H1 (cell line): ENCODE measurements around the gene MAPRE3. TPM values are rescaled to one million over a fixed set of nuclear protein-coding genes. Genes with fewer than 3 reads are reported as not detected.

Experiments used
- CTCF ChIA-PET: fragments of 300-600 bp; sonication (Branson Sonifier 250); formaldehyde crosslinking; loops from one replicate; lab custom pipeline; 2021; ENCODE audit not compliant: partially characterized antibody; lab: Charles Lee
- POLR2A ChIA-PET: fragments of 300-600 bp; sonication (Branson Sonifier 250); formaldehyde crosslinking; loops from one replicate; lab custom pipeline; 2021; ENCODE audit warnings: inconsistent platforms; ENCODE audit not compliant: partially characterized antibody; lab: Charles Lee
- DNase-seq, 2 experiments: peaks; one replicate each; pipeline versions ENCODE4 v3.0.0 to v3.0.0-alpha.2; 2010 to 2022; ENCODE audit warnings: low spot score in 2 of 2, low read depth in 1 of 2, mixed read lengths in 1 of 2
- FAIRE-seq: peaks from 2 replicates; lab custom pipeline; 2011; peaks lifted over from hg19 to GRCh38; lab: Jason Lieb, UNC
- H2AFZ ChIP-seq: 2 replicates; pipeline ENCODE4 v1.8.1; 2012; ENCODE audit warnings: low read length, inconsistent platforms
- H2AK5ac ChIP-seq: 2 replicates; pipeline ENCODE4 v1.6.1; 2013; ENCODE audit warnings: low read depth, low read length
- H2BK120ac ChIP-seq: replicated peaks from 2 replicates; pipeline ENCODE3; 2013; ENCODE audit warnings: low read depth, low read length, inconsistent platforms
- H2BK12ac ChIP-seq: 2 replicates; pipeline ENCODE4 v1.6.1; 2013; ENCODE audit warnings: low read depth, low read length
- H2BK15ac ChIP-seq: 2 replicates; pipeline ENCODE4 v1.6.1; 2013; ENCODE audit warnings: low read length
- H2BK20ac ChIP-seq: 2 replicates; pipeline ENCODE4 v1.6.1; 2013; ENCODE audit warnings: low read length
- H2BK5ac ChIP-seq: 2 replicates; pipeline ENCODE4 v1.6.1; 2013; ENCODE audit warnings: low read depth, low read length
- H3K14ac ChIP-seq: 2 replicates; pipeline ENCODE4 v1.6.1; 2013; ENCODE audit warnings: inconsistent platforms; ENCODE audit not compliant: insufficient read length
- H3K18ac ChIP-seq: 2 replicates; pipeline ENCODE4 v1.6.1; 2013; ENCODE audit warnings: low read length; ENCODE audit errors: extremely low read depth
- H3K23ac ChIP-seq: 2 replicates; pipeline ENCODE4 v1.6.1; 2013; ENCODE audit warnings: inconsistent platforms; ENCODE audit not compliant: insufficient read length
- H3K23me2 ChIP-seq: 2 replicates; pipeline ENCODE4 v1.6.1; 2013; ENCODE audit warnings: low read depth, low read length
- H3K27ac ChIP-seq: 2 replicates; pipeline ENCODE4 v1.6.1; 2011; ENCODE audit warnings: low read depth, low read length, inconsistent platforms
- H3K27me3 ChIP-seq, 4 experiments: replicated peaks in 1 of 4; 1 replicate in 1 of 4; 2 replicates in 3 of 4; pipeline versions ENCODE4 v1.6.1 to v1.8.1; 2011 to 2013; ENCODE audit warnings: low read length in 3 of 4, mild to moderate bottlenecking in 3 of 4, inconsistent platforms in 2 of 4, mixed read lengths in 2 of 4, moderate library complexity in 1 of 4; ENCODE audit not compliant: control insufficient read depth in 3 of 4, insufficient read depth in 3 of 4; ENCODE audit errors: extremely low read depth in 1 of 4
- H3K36me3 ChIP-seq, 4 experiments: 2 replicates each; pipeline versions ENCODE4 v1.6.1 to v1.8.1; 2011 to 2013; ENCODE audit warnings: mild to moderate bottlenecking in 4 of 4, low read length in 3 of 4, moderate library complexity in 2 of 4, control low read depth in 1 of 4, inconsistent platforms in 1 of 4; ENCODE audit not compliant: insufficient read depth in 4 of 4, control insufficient read depth in 2 of 4
- H3K4ac ChIP-seq: replicated peaks from 2 replicates; pipeline ENCODE3; 2013; ENCODE audit warnings: low read length, low read depth, mixed read lengths, inconsistent platforms; ENCODE audit not compliant: insufficient read length
- H3K4me1 ChIP-seq, 4 experiments: replicated peaks in 1 of 4; 1 replicate in 1 of 4; 2 replicates in 3 of 4; pipeline versions ENCODE4 v1.6.1 to v1.8.1; 2011 to 2013; ENCODE audit warnings: low read length in 3 of 4, inconsistent platforms in 2 of 4, mixed read lengths in 1 of 4; ENCODE audit not compliant: insufficient read depth in 4 of 4, control insufficient read depth in 3 of 4
- H3K4me2 ChIP-seq, 2 experiments: 2 replicates each; pipeline versions ENCODE4 v1.6.1 to v1.8.1; 2011 to 2013; ENCODE audit warnings: low read depth in 2 of 2, low read length in 2 of 2, control low read depth in 1 of 2, inconsistent platforms in 1 of 2, mild to moderate bottlenecking in 1 of 2; ENCODE audit not compliant: insufficient read depth in 1 of 2
- H3K4me3 ChIP-seq, 4 experiments: fragments of 200-600, 300-600 bp in 1 of 4; sonication (generic), shearing (Covaris generic), sonication (Bioruptor Twin) in 1 of 4; 2 replicates each; pipeline versions ENCODE4 v1.5.1 to v1.8.1; 2011 to 2016; ENCODE audit warnings: low read length in 4 of 4, low read depth in 3 of 4, control low read depth in 2 of 4, inconsistent platforms in 2 of 4, mild to moderate bottlenecking in 2 of 4, mixed read lengths in 1 of 4, moderate library complexity in 1 of 4; ENCODE audit not compliant: insufficient read depth in 2 of 4; ENCODE audit errors: extremely low read depth in 1 of 4
- H3K56ac ChIP-seq: replicated peaks from 2 replicates; pipeline ENCODE3; 2013; ENCODE audit warnings: low read depth, mild to moderate bottlenecking, mixed read lengths, low read length, inconsistent platforms; ENCODE audit not compliant: insufficient read length
- H3K79me1 ChIP-seq: 2 replicates; pipeline ENCODE4 v1.6.1; 2013; ENCODE audit warnings: low read depth, low read length, control low read depth
- H3K79me2 ChIP-seq, 2 experiments: 2 replicates each; pipeline versions ENCODE4 v1.6.1 to v1.8.1; 2012 to 2013; ENCODE audit warnings: low read length in 2 of 2, mild to moderate bottlenecking in 2 of 2, inconsistent platforms in 1 of 2; ENCODE audit not compliant: insufficient read depth in 2 of 2, control insufficient read depth in 1 of 2
- H3K9ac ChIP-seq, 4 experiments: replicated peaks in 1 of 4; 1 replicate in 1 of 4; 2 replicates in 3 of 4; pipeline versions ENCODE4 v1.6.1 to v1.8.1; 2011 to 2013; ENCODE audit warnings: low read depth in 3 of 4, low read length in 3 of 4, control low read depth in 2 of 4, mild to moderate bottlenecking in 2 of 4, moderate library complexity in 2 of 4, inconsistent platforms in 1 of 4; ENCODE audit errors: extremely low read depth in 1 of 4
- H3K9me3 ChIP-seq, 2 experiments: 2 replicates each; pipeline versions ENCODE4 v1.6.1 to v1.8.1; 2012 to 2013; ENCODE audit warnings: mild to moderate bottlenecking in 2 of 2, moderate library complexity in 2 of 2, control low read depth in 1 of 2, inconsistent platforms in 1 of 2, low read depth in 1 of 2, low read length in 1 of 2, mixed read lengths in 1 of 2; ENCODE audit not compliant: insufficient read depth in 2 of 2
- H4K20me1 ChIP-seq, 2 experiments: replicated peaks in 1 of 2; 2 replicates each; pipeline versions ENCODE3 to v1.8.1; 2011 to 2013; ENCODE audit warnings: inconsistent platforms in 2 of 2, low read length in 2 of 2, mild to moderate bottlenecking in 1 of 2; ENCODE audit not compliant: insufficient read depth in 2 of 2, control insufficient read depth in 1 of 2
- H4K5ac ChIP-seq: 2 replicates; pipeline ENCODE4 v1.6.1; 2013; ENCODE audit warnings: low read length, low read depth, mixed read lengths, inconsistent platforms; ENCODE audit not compliant: insufficient read length
- H4K8ac ChIP-seq: 2 replicates; pipeline ENCODE4 v1.8.0; 2013; ENCODE audit warnings: mild to moderate bottlenecking, moderate library complexity, low read length, inconsistent platforms; ENCODE audit not compliant: insufficient read depth; ENCODE audit errors: extremely low read depth
- H4K91ac ChIP-seq: replicated peaks from 2 replicates; pipeline ENCODE3; 2013; ENCODE audit warnings: low read length, mixed read lengths, inconsistent platforms; ENCODE audit not compliant: insufficient read length
- ATF2 ChIP-seq: IDR thresholded peaks from 2 replicates; pipeline ENCODE4 v1.6.1; 2012; ENCODE audit warnings: low read length, inconsistent platforms
- EZH2 ChIP-seq: fragments of 200-600 bp; sonication (generic); IDR thresholded peaks from 2 replicates; pipeline ENCODE4 v1.7.1; 2012; ENCODE audit warnings: low read depth, mild to moderate bottlenecking, moderate library complexity, low read length, inconsistent platforms; ENCODE audit not compliant: severe bottlenecking
- KDM5A ChIP-seq: fragments of 200-600 bp; IDR thresholded peaks from 2 replicates; pipeline ENCODE4 v1.7.1; 2012; ENCODE audit warnings: mild to moderate bottlenecking, low read length, inconsistent platforms, mixed read lengths
- MAFK ChIP-seq: IDR thresholded peaks from 2 replicates; pipeline ENCODE4 v1.6.1; 2012; ENCODE audit warnings: low read depth, mild to moderate bottlenecking, improper control_type of control experiment, low read length
- POLR2A ChIP-seq, 2 experiments: IDR thresholded peaks; 1 replicate in 1 of 2; 2 replicates in 1 of 2; pipeline ENCODE4 v1.6.1; 2011; ENCODE audit warnings: low read depth in 2 of 2, low read length in 2 of 2, mild to moderate bottlenecking in 2 of 2; ENCODE audit errors: control extremely low read depth in 1 of 2
- POLR2AphosphoS5 ChIP-seq: IDR thresholded peaks from 2 replicates; pipeline ENCODE4 v1.6.1; 2011; ENCODE audit warnings: low read depth, low read length
- SIN3A ChIP-seq, 2 experiments: IDR thresholded peaks in 1 of 2; conservative IDR thresholded peaks in 1 of 2; 2 replicates each; pipeline ENCODE4 v1.6.1; 2011 to 2012; ENCODE audit warnings: low read length in 2 of 2, improper control_type of control experiment in 1 of 2, low read depth in 1 of 2, mild to moderate bottlenecking in 1 of 2
- ZNF274 ChIP-seq: IDR thresholded peaks from 2 replicates; pipeline ENCODE4 v1.7.0; 2012; ENCODE audit warnings: low read length, borderline replicate concordance; ENCODE audit errors: extremely low read depth
- WGBS, 2 experiments: shearing (Covaris generic) in 1 of 2; methylation state at CpG; one replicate each; pipeline versions ENCODE4 v1.1.6 to v1.1.7; 2013 to 2015; ENCODE audit warnings: low lambda C conversion rate in 2 of 2, mixed read lengths in 2 of 2, inconsistent platforms in 1 of 2, low coverage in 1 of 2, missing lambda C conversion rate in 1 of 2; ENCODE audit not compliant: insufficient replicate concordance in 2 of 2, insufficient coverage in 1 of 2, insufficient read length in 1 of 2; ENCODE audit errors: extremely low coverage in 1 of 2, missing lambda C conversion rate in 1 of 2; 5-methylcytosine and 5-hydroxymethylcytosine counted together
- polyA plus RNA-seq, 7 experiments: library from polyadenylated mRNA; depleted of rRNA in 3 of 7; stranded (reverse) in 5 of 7; unstranded in 2 of 7; fragments of >200 nt in 5 of 7; fragments of 200-250 nt in 2 of 7; gene quantifications; 1 replicate in 5 of 7; 2 replicates in 1 of 7; 4 replicates in 1 of 7; pipeline versions ENCODE4 v1.2.1 to v1.2.3, GENCODE V29; 2011 to 2013; ENCODE audit warnings: missing spikeins in 2 of 7, mixed read lengths in 2 of 7
- total RNA-seq: library from RNA; stranded (reverse); fragmentation: NEBNext Ultra II Directional; extraction: Animal tissue kit (Norgen Biotek cat#: 25700); gene quantifications from 2 replicates; pipeline ENCODE4 v1.2.1, GENCODE V29; 2021
- TF ChIP-seq, protein P1 (sequence below): IDR thresholded peaks from 2 replicates; pipeline ENCODE4 v1.6.1; 2012; ENCODE audit warnings: inconsistent platforms

MAPRE3 gene
- total and polyA plus RNA-seq, 2 of the 8 experiments (the other 6 are each of a cell fraction or from before 2014, with no cell fraction given) = 4.9 to 6.6 TPM

DNA sequence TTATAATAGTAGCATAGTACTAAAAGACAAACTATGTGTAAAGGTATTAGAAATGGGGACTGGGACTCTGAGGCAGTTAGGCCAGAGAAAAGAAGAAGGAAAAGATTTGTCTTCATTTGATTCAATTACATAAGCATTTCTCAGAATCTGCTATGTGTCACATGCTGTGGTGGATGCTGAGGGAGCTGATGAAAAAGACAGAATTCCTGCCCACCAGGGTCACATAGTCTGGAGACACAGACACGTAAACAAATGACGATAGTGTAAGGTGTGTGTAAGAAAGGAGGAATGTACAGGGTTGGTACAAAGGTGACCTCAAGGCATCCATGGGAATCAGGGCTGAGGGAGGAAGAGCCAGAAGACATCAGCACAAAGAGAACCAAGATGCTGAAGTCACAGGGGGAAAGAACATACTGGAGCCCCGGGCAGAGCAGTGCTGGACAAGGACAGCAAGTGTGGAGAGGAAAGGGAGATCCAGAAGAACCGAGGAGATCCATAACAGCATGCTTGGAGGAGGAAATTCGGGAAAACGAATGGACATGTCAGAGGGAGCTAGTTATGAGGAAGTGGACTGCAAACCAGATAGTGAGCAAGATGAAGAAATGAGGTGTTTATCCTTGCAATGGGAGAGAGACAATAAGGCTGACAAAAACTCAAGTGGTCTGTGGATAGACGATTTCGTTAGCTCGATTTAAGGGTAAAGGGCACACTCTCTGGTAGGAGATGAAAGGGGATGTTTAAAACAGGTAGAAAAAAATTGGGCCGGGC is 1.2 kb upstream of the MAPRE3 start:
- POLR2A ChIA-PET = interaction anchor here (0.6 to 3.1 kb wide), 18 partner anchors 8 to 284 kb away, joined by 3 to 12 read pairs (median 4); no protein-coding TSS in a partner anchor
- H2BK12ac ChIP-seq = peak overlapping the region; percentile 10
- no peak for FAIRE-seq
- TF ChIP-seq POLR2A (IDR thresholded peaks at IDR 0.05; ENCODE audit: control extremely low read depth in 1 of 2, low read depth in 2 of 2, low read length in 2 of 2) (no peak), ATF2 (no peak), KDM5A (no peak), SIN3A (conservative IDR thresholded peaks at IDR 0.05 in 1 of 2, IDR thresholded peaks at IDR 0.05 in 1 of 2; ENCODE audit: low read depth in 1 of 2, low read length in 2 of 2) (no peak), POLR2AphosphoS5 (no peak), ZNF274 (no peak), MAFK (no peak), EZH2 (no peak)
- TF ChIP-seq, protein P1, sequence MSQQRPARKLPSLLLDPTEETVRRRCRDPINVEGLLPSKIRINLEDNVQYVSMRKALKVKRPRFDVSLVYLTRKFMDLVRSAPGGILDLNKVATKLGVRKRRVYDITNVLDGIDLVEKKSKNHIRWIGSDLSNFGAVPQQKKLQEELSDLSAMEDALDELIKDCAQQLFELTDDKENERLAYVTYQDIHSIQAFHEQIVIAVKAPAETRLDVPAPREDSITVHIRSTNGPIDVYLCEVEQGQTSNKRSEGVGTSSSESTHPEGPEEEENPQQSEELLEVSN = no peak

More for the DNA sequence above, 1.2 kb upstream of the MAPRE3 start:
- no peaks in the 10 kb centered on the region for H3K79me2 ChIP-seq
- H3K56ac ChIP-seq = no peak overlapping the region
- H2AK5ac ChIP-seq = no peak overlapping the region
- no peak overlapping the region for H2BK5ac ChIP-seq
- 90% methylated on average over 10 of the region's 10 CpGs; no CpG with 5 or more reads in 1 of the 2 experiments for WGBS, 2 experiments
- H3K4me2 ChIP-seq = no peak overlapping the region; a peak in 1 of 4 replicates
- no peak for DNase-seq
- H3K9ac ChIP-seq = no peak overlapping the region
- no peak overlapping the region for H4K5ac ChIP-seq
- no peak overlapping the region for H4K8ac ChIP-seq
- H2AFZ ChIP-seq = no peak overlapping the region
- H3K4me1 ChIP-seq = no peaks in the 10 kb centered on the region; a peak in 1 of 7 replicates
- no peak overlapping the region for H3K23ac ChIP-seq
- no peak overlapping the region for H2BK15ac ChIP-seq
- no peak overlapping the region for H2BK120ac ChIP-seq
- H3K23me2 ChIP-seq = peaks cover 7% of the 10 kb centered on the region
- CTCF ChIA-PET = interaction anchor here (0.8 to 21.6 kb wide), 16 partner anchors 8 to 123 kb away, joined by 3 to 416 read pairs (median 4); no protein-coding TSS in a partner anchor
- no peak overlapping the region for H3K14ac ChIP-seq
- H4K20me1 ChIP-seq = no peaks in the 10 kb centered on the region
- H4K91ac ChIP-seq = no peak overlapping the region
- H3K4me3 ChIP-seq = peak overlapping the region in 1 of 4 experiments; percentile 95; a peak in 2 of 8 replicates
- no peak overlapping the region for H3K4ac ChIP-seq
- peaks cover 0 to 16% (median 3%) of the 10 kb centered on the region in 4 experiments; a peak in 4 of 7 replicates for H3K27me3 ChIP-seq
- H3K36me3 ChIP-seq = no peaks in the 10 kb centered on the region
- H3K18ac ChIP-seq = no peak overlapping the region
- no peak overlapping the region for H3K27ac ChIP-seq
- H2BK20ac ChIP-seq = no peak overlapping the region
- H3K9me3 ChIP-seq = no peaks in the 10 kb centered on the region
- no peaks in the 10 kb centered on the region for H3K79me1 ChIP-seq
